Astrocyte (in vitro differentiated cells and primary cell): ENCODE data around the gene TCF7.

Source experiments
- CTCF ChIP-seq: IDR thresholded peaks from 2 replicates; pipeline ENCODE4 v1.5.1; 2011; ENCODE audit warnings: low read depth, mild to moderate bottlenecking, inconsistent platforms, low read length, moderate library complexity; ENCODE audit not compliant: insufficient read depth
- EZH2 ChIP-seq: IDR thresholded peaks from 2 replicates; pipeline ENCODE4 v1.6.1; 2012; ENCODE audit warnings: mild to moderate bottlenecking, low read length, inconsistent platforms; ENCODE audit not compliant: insufficient read depth

GRCh38 chr5:134099288-134099872 is 15.1 kb upstream of the TCF7 start:
- TF ChIP-seq CTCF (no peak), EZH2 (no peak)
